PC-9 (cell line): ENCODE data around the gene NR1H4.

Source experiments
- CTCF ChIP-seq: fragments of 200-600 bp; sonication (generic); conservative IDR thresholded peaks from 2 replicates; pipeline ENCODE4 v1.6.1; 2017; ENCODE audit warnings: mixed run types, antibody characterized with exemption, mild to moderate bottlenecking, moderate library complexity
- EZH2 ChIP-seq: fragments of 200-600 bp; sonication (generic); IDR thresholded peaks from 2 replicates; pipeline ENCODE4 v1.8.0; 2017; ENCODE audit warnings: antibody characterized with exemption, low read depth

GRCh38 chr12:100447381-100447780 lies 26.3 kb upstream of the NR1H4 start:
- no peak for TF ChIP-seq CTCF
- TF ChIP-seq EZH2, result no peak
